DOHH2 (cell line): Measurements from ENCODE around the gene SPINT1.

Source experiments
- H3F3A ChIP-seq: fragments of 200-600 bp; sonication (generic), shearing (Covaris generic); 2 replicates; pipeline ENCODE4 v1.6.0; 2016; ENCODE audit warnings: antibody characterized with exemption, mild to moderate bottlenecking; ENCODE audit not compliant: control insufficient read depth, insufficient read depth
- H3K27ac ChIP-seq: fragments of 200-600 bp; sonication (generic); 2 replicates; pipeline ENCODE4 v1.5.1; 2014; ENCODE audit warnings: low read depth, mild to moderate bottlenecking, low read length, moderate library complexity
- H3K27me3 ChIP-seq: fragments of 200-600 bp; sonication (generic); 2 replicates; pipeline ENCODE4 v1.6.1; 2014; ENCODE audit warnings: mild to moderate bottlenecking, low read length, mixed read lengths; ENCODE audit not compliant: control insufficient read depth
- H3K36me3 ChIP-seq: fragments of 200-600 bp; sonication (generic); 2 replicates; pipeline ENCODE4 v1.6.1; 2014; ENCODE audit warnings: mild to moderate bottlenecking, low read length, moderate library complexity, mixed read lengths; ENCODE audit not compliant: control insufficient read depth
- H3K4me1 ChIP-seq: fragments of 200-600 bp; sonication (generic); 2 replicates; pipeline ENCODE4 v1.6.1; 2014; ENCODE audit warnings: mild to moderate bottlenecking, low read length, mixed read lengths; ENCODE audit not compliant: control insufficient read depth
- H3K4me2 ChIP-seq: fragments of 200-600 bp; sonication (generic); 2 replicates; pipeline ENCODE4 v1.6.0; 2014; ENCODE audit warnings: mild to moderate bottlenecking, low read length, moderate library complexity
- H3K4me3 ChIP-seq: fragments of 200-600 bp; sonication (generic); 2 replicates; pipeline ENCODE4 v1.5.1; 2014; ENCODE audit warnings: mild to moderate bottlenecking, low read length, mixed read lengths
- H3K79me2 ChIP-seq: fragments of 200-600 bp; sonication (generic); 2 replicates; pipeline ENCODE4 v1.6.1; 2014; ENCODE audit warnings: mild to moderate bottlenecking, low read length, mixed read lengths; ENCODE audit not compliant: control insufficient read depth
- H3K9me2 ChIP-seq: fragments of 200-600 bp; sonication (generic); replicated peaks from 2 replicates; pipeline ENCODE4 v1.6.1; 2014; ENCODE audit warnings: mild to moderate bottlenecking, low read length, mixed read lengths; ENCODE audit not compliant: control insufficient read depth
- H3K9me3 ChIP-seq: fragments of 200-600 bp; sonication (generic); 2 replicates; pipeline ENCODE4 v1.6.1; 2014; ENCODE audit warnings: antibody characterized with exemption, low read length, mixed read lengths; ENCODE audit not compliant: control insufficient read depth, insufficient read depth
- H4K20me1 ChIP-seq: fragments of 200-600 bp; sonication (generic); 2 replicates; pipeline ENCODE4 v1.6.0; 2014; ENCODE audit warnings: low read depth, mild to moderate bottlenecking, antibody characterized with exemption, low read length, moderate library complexity; ENCODE audit not compliant: control insufficient read depth, insufficient read depth
- EZH2phosphoT487 ChIP-seq: fragments of 200-600 bp; sonication (generic); IDR thresholded peaks from 2 replicates; pipeline ENCODE4 v1.6.1; 2017; ENCODE audit warnings: borderline replicate concordance, mild to moderate bottlenecking, antibody characterized with exemption, low read length, moderate library complexity, mixed read lengths
- TF ChIP-seq, protein P1 (sequence below): fragments of 200-600 bp; sonication (generic); IDR thresholded peaks from one replicate; pipeline ENCODE4 v1.5.1; 2014; ENCODE audit warnings: antibody characterized with exemption, mild to moderate bottlenecking, low read depth, low read length; ENCODE audit not compliant: poor library complexity, severe bottlenecking

The SPINT1 gene

DNA sequence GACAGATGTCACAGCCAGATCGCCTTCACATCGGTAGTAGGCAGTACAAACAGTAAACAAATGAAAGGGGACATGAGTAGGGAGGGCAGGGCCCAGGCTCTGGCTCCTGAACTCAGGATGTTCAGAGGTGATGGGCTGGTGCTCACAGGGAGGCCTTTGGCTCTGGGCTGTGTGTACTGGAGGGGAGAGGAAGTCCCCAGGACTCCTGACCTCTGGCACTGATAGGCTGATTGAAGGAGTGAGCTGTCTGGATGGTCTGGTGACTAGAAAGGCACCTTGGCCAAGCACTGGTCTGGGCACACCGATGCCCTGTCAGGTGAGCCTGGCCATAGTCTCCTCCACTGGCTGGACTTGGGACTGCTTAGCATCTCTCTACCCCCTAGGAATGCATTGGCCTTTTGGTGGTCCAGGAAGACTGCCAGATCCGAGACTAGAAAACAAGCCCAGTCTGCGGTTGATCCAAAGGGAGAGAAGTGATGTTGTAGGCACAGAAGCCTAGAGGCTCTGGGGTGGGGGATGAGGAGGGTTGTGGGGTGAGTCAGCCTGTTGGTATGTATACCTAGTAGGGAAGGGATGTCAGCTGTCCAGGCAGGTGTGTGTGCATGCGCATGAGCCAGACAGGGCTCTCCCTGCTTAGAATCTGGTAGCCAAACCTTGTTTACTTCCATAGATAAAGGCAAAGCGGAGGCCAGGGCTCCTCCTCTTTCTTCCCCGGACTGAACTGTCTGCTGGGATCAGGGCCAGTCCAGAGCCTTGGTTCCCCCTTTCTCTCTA, 1.9 kb downstream of the SPINT1 start:
- no peaks in the 10 kb centered on the region for H3K36me3 ChIP-seq
- H3K79me2 ChIP-seq: peaks cover 4% of the 10 kb centered on the region; the same call in 1 of the 2 replicates
- H3K27me3 ChIP-seq: peaks cover 11% of the 10 kb centered on the region
- no peak overlapping the region for H3K27ac ChIP-seq
- H4K20me1 ChIP-seq: no peaks in the 10 kb centered on the region
- H3K9me3 ChIP-seq: no peaks in the 10 kb centered on the region
- peak overlapping the region; percentile 71 for H3K4me2 ChIP-seq
- peaks cover 47% of the 10 kb centered on the region for H3K4me1 ChIP-seq
- H3K9me2 ChIP-seq: no peaks in the 10 kb centered on the region
- H3F3A ChIP-seq: peaks cover 3% of the 10 kb centered on the region
- H3K4me3 ChIP-seq: peak overlapping the region; percentile 60
- no peak for TF ChIP-seq EZH2phosphoT487
- TF ChIP-seq, protein P1, sequence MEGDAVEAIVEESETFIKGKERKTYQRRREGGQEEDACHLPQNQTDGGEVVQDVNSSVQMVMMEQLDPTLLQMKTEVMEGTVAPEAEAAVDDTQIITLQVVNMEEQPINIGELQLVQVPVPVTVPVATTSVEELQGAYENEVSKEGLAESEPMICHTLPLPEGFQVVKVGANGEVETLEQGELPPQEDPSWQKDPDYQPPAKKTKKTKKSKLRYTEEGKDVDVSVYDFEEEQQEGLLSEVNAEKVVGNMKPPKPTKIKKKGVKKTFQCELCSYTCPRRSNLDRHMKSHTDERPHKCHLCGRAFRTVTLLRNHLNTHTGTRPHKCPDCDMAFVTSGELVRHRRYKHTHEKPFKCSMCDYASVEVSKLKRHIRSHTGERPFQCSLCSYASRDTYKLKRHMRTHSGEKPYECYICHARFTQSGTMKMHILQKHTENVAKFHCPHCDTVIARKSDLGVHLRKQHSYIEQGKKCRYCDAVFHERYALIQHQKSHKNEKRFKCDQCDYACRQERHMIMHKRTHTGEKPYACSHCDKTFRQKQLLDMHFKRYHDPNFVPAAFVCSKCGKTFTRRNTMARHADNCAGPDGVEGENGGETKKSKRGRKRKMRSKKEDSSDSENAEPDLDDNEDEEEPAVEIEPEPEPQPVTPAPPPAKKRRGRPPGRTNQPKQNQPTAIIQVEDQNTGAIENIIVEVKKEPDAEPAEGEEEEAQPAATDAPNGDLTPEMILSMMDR: no peak

DNA sequence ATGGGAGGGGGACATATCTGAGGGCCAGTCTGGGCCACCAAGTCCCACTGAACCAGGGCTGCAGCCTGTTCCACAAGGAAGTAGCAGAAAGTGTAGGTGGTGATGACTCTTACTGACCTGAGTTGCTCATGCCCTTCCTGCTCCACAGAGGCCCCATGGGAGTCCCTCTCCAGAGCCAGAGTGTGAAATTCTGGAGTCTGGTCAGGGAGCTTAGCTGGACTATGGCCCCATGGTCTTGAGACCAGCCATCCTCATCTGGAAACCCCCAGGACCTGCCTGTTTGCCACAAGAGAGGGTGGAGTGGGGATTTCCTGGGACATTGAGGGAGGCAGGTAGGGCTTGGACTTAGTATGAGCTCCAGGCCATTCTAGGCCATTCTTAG, 3.0 kb downstream of the SPINT1 start:
- H3K27me3 ChIP-seq: peaks cover 11% of the 10 kb centered on the region
- peaks cover 4% of the 10 kb centered on the region; the same call in 1 of the 2 replicates for H3K79me2 ChIP-seq
- H3K9me3 ChIP-seq: no peaks in the 10 kb centered on the region
- peak overlapping the region; percentile 36 for H3K27ac ChIP-seq
- H3K9me2 ChIP-seq: no peaks in the 10 kb centered on the region
- peaks cover 47% of the 10 kb centered on the region for H3K4me1 ChIP-seq
- TF ChIP-seq, protein P1: no peak
- TF ChIP-seq EZH2phosphoT487: no peak
- H4K20me1 ChIP-seq: no peaks in the 10 kb centered on the region
- H3K36me3 ChIP-seq: no peaks in the 10 kb centered on the region
- H3K4me3 ChIP-seq: peak overlapping the region; percentile 60
- H3F3A ChIP-seq: peaks cover 3% of the 10 kb centered on the region
- H3K4me2 ChIP-seq: peak overlapping the region; percentile 71

DNA sequence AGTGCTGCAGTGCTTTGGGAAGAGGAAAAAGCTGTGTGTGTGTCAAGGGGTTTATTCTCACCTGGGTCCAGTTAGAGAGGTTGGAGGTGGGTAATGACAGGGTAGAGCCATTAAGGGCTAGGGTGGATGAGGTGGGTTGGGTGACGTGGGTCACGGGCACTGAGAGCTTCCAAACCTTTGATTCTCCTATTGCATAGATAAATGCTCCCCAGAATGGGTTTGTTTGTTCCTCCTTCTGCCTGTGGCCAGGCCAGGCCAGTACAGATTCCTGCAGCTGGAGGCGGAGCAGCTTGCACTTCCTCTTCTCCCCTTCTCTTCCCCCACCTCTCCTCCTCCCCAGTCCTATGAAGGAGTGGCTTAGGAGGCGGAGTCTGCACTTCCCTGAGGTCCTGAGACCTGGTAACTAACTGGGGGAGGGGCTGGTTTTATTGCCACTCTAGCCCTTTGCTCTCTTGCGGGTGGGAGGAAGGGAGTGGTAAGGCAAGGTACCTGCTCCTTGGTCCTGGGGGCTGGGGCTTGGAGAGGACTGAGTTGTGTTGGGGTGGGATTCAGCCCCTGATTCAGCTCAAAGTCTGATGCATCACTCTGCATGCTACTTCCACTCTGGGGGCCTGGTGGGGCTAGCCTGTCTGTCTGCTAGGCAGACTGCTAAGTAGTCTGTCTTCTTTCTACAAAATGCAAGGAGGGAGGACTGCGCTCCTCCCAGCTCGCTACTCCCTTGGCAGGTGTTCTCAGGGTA, 3.5 kb downstream of the SPINT1 start:
- H3K79me2 ChIP-seq: peaks cover 4% of the 10 kb centered on the region; the same call in 1 of the 2 replicates

More for the DNA sequence above, 3.5 kb downstream of the SPINT1 start:
- H3F3A ChIP-seq: peaks cover 3% of the 10 kb centered on the region
- H3K4me3 ChIP-seq: peak overlapping the region; percentile 60
- peaks cover 47% of the 10 kb centered on the region for H3K4me1 ChIP-seq
- no peaks in the 10 kb centered on the region for H3K9me2 ChIP-seq
- H3K9me3 ChIP-seq: no peaks in the 10 kb centered on the region
- H3K4me2 ChIP-seq: peak overlapping the region; percentile 71
- TF ChIP-seq, protein P1: no peak
- no peak for TF ChIP-seq EZH2phosphoT487
- no peaks in the 10 kb centered on the region for H3K36me3 ChIP-seq
- H3K27me3 ChIP-seq: peaks cover 11% of the 10 kb centered on the region
- no peaks in the 10 kb centered on the region for H4K20me1 ChIP-seq
- peak overlapping the region; percentile 36 for H3K27ac ChIP-seq
